CD4-positive, alpha-beta T cell treated with Interleukin-15 for 4 hours (primary cell): ENCODE data around the gene KLF17.

Source experiments
- DNase-seq: peaks from one replicate; pipeline ENCODE4 v3.0.0-alpha.2; 2020; ENCODE audit warnings: low spot score

KLF17 gene

DNA sequence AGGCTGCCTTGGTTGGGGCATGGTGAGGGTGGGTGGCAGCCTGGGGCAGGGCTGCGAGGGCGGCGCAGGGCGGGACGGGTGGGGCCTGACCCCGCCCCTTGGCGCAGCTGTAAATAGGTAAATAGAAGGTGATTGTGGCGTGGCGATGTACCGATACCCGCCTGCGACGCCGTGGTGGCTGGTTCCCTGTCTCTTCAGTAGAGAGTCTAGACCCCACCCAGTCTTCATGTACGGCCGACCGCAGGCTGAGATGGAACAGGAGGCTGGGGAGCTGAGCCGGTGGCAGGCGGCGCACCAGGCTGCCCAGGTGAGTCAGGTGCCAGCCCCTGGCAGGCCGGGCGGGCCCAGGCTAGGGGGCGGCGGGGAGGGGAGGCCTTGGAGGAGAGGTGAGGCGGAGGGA, at the start of gene KLF17:
TSS of gene KLF17 (plus strand) at position 140 of the 400 bp plus-strand sequence. CDS start at position 227, 87 bp downstream.
- DNase-seq = no peak

- no peak for DNase-seq
Observed at GRCh38 chr1:44071461-44071860, 47.2 kb upstream of the KLF17 start.

DNA sequence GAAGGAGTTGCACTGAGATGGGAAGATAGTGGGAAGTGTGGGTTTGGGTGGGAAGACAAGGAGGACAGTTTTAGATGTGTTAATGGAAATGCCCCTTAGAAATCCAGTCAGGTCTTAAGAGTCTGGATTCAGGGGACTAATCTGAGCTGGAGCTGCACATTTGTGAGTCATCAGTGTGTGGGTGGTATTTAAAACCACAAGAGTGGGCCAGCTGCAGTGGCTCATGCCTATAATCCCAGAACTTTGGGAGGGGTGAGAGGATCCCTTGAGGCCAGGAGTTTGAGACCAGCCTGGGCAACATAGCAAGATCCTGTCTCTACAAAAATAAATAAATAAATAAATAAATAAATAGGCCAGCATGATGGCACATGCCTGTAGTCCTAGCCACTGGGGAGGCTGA, 46.4 kb upstream of the KLF17 start:
- no peak for DNase-seq

- DNase-seq = no peak
Observed at GRCh38 chr1:44072821-44073220, 45.8 kb upstream of the KLF17 start.

GRCh38 chr1:44073528-44073927, 45.1 kb upstream of the KLF17 start:
- DNase-seq = no peak

- no peak for DNase-seq
Observed at GRCh38 chr1:44074415-44074814, 44.2 kb upstream of the KLF17 start.

DNA sequence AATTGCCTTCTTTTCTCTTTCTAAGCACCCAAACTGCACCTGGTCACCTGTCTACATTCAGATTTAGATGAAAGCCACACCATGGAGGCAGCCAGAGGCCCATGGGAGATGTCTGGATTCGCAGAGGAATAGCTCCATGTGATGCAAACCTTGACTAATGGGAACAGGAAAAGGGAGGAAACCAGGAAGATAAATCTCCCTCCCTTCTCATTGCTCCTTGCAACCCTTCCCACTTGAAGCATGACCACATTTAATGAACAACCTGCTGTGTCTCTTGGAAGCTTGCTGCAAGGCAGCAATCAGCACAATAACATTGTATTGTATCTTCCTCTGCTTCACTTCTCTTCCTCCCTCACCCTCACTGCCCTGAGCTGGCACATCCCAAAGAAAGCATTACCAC, 42.6 kb upstream of the KLF17 start:
- no peak for DNase-seq

DNA sequence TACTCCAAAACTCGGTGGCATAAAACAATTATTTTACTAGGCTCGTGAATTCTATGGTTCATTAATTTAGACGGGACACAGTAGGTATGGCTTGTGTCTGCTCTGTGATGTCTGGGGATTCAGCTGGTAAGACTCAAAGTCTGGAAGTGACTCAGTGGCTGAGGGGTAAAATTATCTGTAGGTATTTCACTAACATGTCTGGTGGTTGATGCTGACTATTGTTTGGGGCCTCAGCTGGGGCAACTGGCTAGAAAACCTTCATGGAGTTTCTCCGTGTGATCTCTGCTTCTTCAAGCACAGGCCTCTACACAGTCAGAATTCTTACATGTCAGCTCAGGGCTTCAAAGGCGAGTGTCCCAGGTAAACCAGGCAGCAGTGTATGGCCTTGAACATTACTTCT, 41.2 kb upstream of the KLF17 start:
- DNase-seq = no peak

DNA sequence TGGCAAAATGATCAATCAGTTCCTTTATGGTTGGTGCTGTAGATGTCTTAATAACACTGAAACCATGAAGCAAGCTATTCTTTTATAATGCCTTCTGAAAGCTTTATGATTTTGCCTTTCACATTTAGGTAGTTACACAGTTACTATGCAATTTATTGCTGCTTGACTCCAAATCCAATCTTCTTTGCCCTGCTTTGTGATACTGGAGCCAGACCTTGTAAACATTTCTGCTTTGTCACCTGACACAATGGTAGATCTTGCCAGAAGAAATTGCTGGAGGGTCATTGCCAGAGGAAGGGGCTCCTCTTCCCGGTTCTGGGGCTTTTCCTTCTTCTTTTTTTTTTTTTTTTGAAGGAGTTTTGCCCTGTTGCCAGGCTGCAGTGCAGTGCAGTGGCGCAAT, 40.5 kb upstream of the KLF17 start:
- DNase-seq = no peak

GRCh38 chr1:44079566-44079965, 39.1 kb upstream of the KLF17 start:
- DNase-seq = no peak

DNA sequence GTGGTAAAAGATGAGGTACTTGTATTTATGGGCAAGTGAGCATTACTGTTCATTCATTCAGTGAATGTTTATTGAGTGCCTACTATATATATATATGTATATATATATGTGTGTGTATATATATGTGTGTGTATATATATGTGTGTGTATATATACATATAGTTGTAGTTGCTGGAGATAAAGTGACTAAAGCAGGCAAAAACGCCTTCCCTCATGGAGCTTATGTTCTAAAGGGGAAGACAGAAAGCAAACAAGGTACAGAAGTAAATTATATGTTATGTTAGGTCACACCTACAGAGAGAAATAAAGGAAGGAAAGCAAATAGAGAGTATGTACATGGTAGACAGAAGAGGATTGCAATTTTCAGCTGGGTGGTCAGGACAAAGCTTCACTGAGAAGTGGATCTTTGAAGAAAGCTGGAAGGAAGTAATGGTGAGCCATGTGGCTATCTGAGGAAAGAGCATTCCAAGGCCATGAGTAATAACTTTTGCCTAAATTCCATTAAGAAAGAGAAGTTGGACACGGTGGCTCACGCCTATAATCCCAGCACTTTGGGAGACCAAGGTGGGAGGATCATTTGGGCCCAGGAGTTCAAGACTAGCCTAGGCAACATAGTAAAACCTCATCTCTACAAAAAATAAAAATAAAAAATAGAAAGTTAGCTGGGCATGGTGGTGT, 33.5 kb upstream of the KLF17 start:
- DNase-seq = no peak

DNA sequence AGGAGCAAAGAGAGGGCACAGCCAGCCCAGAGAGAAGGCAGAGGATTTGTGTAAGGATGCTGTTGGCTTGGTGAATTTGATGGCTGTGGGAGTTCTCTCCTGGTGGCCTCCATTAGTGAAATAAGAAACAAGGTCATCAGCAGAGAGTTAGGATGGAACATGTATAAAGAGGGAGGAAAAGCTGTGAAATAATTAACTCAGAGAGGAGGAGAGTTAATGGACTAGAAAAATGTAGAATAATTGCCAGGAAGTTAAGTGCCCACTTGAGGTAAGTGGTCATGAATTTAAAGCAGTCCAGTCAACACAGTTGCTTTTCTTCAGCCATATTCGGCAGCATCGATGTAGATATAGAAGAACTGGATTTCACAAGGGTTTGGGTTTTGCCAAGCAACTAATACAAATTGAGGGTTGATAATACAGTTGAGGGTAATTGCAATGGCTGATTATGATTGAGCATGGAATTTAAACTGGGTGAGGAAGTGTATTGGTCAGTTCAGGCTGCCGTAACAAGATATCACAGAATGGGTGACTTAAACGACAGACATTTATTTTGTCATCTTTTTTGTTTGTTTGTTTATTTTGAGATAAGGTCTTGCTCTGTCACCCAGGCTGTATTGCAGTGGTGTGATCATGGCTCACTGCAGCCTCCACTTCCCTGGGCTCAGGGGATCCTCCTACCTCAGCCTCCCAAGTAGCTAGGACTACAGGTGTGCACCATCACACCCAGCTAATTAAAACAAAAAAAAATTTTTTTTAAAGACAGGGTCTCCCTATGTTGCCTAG, 31.7 kb upstream of the KLF17 start:
- DNase-seq = no peak

- no peak for DNase-seq
Observed at GRCh38 chr1:44089371-44090048, 29.1 kb upstream of the KLF17 start.

DNA sequence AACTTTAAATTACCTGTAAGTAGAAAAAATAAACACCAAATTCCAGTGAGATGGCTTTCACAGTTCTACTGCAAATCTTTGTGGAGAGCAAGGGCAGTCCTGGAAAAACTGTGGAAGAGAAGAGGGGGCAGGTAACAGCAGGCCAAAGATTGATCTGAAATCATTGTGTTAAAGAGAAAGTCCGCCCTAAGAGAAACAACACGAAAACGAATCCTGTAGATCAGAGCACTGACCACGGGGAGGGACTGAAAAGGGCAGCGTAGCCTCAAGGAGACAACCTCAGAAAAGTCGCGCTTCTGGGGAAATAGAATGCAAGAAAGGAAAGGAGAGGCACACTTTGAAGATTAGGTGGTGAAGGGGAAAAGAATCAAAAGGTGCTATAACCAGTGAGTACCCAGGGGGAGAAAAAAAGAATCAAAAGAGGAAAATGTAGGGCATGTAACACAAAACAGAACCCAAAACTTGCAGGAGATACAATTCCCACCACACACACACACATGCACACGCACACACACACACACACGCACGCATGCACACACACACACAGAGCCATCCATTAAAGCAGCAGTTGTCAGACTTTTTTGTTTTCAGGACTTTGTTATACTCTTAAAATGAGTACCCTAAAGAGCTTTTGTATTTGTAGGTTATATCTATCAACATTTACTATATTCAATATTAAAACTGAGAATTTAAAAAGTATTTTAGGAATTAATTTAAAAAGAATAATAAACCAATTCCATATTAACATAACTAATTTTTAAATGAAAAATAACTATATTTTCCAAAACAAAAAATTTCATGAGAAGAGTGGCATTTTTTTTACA, 28.0 kb upstream of the KLF17 start:
- no peak for DNase-seq

DNA sequence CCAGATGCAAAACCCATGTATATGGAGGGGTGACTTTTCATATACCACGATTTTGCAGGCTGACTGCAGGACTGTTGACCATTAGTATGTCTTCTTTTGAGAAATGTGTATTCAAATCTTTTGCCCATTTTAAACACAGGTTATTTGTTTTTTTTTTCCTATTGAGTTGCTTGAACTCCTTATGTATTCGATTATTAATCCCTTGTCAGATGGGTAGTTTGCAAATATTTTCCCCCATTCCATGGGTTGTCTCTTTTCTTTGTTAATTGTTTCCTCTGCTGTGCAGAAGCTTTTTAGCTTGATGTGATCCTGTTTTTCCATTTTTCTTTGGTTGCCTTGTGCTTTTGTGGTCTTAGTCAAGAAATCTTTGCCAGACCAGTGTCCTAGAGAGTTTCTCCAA, 24.6 kb upstream of the KLF17 start:
- no peak for DNase-seq

GRCh38 chr1:44100183-44100868, 18.3 kb upstream of the KLF17 start:
- no peak for DNase-seq

- no peak for DNase-seq
Observed at GRCh38 chr1:44101328-44101727, 17.3 kb upstream of the KLF17 start.

DNA sequence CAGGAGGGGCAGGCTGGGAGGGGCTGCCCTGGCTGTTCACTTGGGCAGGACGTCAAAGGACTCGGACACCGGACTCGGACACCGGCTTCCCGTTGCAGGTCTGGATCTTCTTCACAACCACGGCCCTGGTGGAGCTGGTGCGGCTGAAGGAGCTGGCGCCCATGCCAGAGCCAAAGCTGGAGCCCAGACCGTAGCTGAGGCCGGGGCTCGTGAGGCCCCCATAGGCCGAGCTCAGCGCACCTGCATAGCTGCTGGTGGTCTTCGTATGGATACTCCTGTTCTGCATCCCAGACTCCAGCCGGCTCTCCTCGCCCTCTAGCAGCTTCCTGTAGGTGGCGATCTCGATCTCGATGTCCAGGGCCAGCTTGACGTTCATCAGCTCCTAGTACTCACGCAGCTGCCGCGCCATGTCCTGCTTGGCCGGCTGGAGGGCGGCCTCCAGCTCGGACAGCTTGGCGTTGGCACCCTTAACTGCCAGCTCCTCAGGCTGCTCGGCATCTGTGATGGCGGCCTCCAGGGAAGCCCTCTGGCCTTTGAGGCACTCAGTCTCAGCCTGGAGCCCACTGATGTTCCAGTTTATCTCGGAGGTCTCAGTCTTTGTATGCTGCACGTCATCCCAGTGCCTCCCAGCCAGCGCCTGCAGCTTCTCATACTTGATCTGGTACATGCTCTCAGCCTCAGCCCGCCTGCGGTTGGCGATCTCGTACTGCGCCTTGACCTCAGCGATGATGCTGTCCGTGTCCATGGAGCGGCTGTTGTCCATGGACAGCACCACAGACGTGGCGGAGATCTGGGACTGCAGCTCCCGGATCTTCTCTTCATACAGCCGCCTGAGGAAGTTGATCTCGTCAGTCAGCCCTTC, 15.1 kb upstream of the KLF17 start:
- DNase-seq = no peak

- no peak for DNase-seq
Observed at GRCh38 chr1:44105810-44106209, 12.8 kb upstream of the KLF17 start.

- DNase-seq = no peak
Observed at GRCh38 chr1:44108241-44108640, 10.4 kb upstream of the KLF17 start.

DNA sequence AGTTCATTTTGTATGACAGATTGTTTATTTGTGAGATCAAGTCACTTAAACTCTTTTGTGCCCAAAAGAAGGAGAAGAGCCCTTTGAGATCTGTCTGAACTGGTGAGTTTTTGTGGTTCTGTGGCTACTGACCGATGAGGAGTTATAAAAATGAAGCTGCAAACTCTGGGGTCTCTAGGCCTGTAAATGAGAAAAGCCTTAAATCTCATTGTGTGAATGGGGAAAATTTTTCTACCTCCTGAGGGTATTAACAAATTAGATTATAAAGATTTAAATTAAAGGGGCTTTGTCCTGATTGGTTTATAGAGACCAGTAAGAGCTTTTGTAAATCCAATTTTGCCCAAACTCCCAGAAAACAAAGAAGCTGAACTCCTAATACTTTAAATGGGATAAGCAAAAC, 9.7 kb upstream of the KLF17 start:
- DNase-seq = no peak
